Middle frontal gyrus (tissue), 1 donor: ENCODE results near the gene KIF3A.

Experiments
- DNase-seq: peaks from one replicate; pipeline ENCODE4 v3.0.0-alpha.2; 2015; ENCODE audit warnings: low spot score; ENCODE audit errors: extremely low spot score

KIF3A gene

GRCh38 chr5:132663771-132664695 lies 73.3 kb downstream of the KIF3A start:
- no peak for DNase-seq

- no peak for DNase-seq
Observed at GRCh38 chr5:132662925-132663770, 74.2 kb downstream of the KIF3A start.

GRCh38 chr5:132662004-132662401 lies 75.3 kb downstream of the KIF3A start:
- DNase-seq: no peak

- no peak for DNase-seq
Observed at GRCh38 chr5:132661231-132662003, 75.9 kb downstream of the KIF3A start.

- DNase-seq: no peak
Observed at GRCh38 chr5:132659598-132660493, 77.5 kb downstream of the KIF3A start.

DNA sequence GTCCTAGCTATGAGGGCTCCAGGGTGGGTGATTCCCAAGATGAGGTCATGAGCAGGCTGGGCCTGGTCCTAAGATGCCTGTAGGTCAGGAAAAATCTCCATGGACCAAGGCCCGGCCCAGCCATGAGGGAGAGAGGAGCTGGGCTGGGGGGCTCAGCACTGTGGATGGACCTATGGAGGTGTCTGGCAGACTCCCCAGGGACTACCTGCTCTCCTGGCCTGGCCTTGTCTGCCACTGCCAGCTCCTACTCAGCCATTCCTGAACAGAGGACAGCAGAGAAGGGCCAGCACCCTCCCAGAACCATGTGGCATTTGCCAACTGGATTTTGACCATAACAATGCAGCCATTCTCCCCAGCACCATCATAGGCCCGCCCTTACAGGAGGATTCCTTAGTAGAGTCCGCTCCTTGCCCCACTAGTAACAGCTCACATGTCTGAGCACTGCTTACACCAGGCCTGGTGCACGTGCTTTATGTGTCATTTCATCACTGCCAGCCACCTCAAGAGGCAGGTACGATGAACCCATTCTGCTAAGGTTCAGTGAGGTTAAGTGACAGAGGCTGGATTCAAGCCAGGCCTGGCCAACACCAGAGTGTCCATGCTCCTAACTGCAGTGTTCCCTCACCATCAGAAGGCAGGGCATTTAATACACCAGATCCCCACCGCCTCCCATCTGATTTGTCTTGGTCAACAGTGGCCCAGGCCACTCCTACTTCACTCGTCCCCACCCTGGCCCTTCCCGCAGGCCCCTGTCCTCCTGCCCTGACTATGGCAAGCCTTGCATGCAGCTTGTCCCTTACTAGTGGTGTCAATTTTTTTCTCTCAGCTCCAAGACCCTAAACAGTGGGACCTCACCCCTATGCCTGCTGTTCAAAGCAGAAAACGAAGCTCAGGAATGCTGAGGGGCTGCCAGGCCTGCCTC lies 78.7 kb downstream of the KIF3A start:
- DNase-seq: no peak

GRCh38 chr5:132657676-132658380 lies 79.5 kb downstream of the KIF3A start, which contains the start of gene IL13:
Gene IL13, plus strand, starts transcription at chr5:132658173. Its CDS starts 14 bp downstream, at chr5:132658187.
- no peak for DNase-seq

- no peak for DNase-seq
Observed at GRCh38 chr5:132656774-132657355, 80.5 kb downstream of the KIF3A start.

DNA sequence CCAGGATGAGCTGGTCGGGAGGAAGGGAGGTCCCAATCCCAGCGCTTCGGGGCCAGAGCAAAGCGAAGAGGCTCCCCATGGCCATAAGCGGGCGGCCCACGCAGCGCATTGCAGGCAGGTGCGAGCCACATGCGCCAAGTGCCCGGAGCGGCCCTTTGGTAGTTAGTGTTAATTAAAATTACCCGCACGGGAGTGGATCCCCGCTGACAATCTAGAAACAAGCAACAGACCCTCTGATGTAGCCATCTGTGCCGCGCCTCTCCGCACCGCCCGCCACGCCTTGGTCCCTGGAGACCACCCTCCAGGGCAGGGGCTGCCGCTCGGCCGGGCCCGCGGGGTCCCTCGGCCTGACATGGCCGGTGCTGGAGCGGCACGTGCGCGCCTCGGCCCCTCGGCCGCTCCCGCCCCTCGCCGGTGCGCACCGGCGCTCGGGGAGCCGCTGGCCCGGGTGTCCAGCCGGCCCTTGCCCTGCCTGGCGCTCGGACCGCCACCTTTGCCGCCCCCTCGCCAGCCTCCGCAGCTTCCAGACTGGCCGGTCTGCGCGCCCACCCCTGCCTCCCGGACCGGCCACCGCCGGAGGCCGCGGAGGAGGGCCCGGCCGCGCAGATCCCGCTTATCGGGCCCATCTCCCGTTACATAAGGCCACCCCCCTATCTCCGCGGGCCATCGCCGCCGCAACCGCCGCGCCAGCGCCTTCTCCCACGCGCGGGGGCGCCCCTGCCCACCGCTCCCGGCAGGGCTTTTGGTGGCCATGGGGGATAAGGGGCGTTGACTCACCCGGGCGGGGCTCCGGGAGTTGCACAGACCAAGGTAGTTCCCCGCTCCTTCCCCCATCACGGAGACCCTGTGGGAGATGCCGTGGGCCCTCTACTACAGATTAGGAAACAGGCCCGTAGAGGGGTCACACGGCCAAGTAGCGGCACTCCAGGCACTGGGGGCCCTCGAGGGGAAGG lies 81.2 kb downstream of the KIF3A start:
- no peak for DNase-seq

GRCh38 chr5:132653716-132654115 lies 83.6 kb downstream of the KIF3A start:
- DNase-seq: no peak

GRCh38 chr5:132651838-132652469 lies 85.4 kb downstream of the KIF3A start:
- no peak for DNase-seq

- no peak for DNase-seq
Observed at GRCh38 chr5:132648355-132648754, 89.0 kb downstream of the KIF3A start.

- DNase-seq: no peak
Observed at GRCh38 chr5:132647473-132647872, 89.9 kb downstream of the KIF3A start.

DNA sequence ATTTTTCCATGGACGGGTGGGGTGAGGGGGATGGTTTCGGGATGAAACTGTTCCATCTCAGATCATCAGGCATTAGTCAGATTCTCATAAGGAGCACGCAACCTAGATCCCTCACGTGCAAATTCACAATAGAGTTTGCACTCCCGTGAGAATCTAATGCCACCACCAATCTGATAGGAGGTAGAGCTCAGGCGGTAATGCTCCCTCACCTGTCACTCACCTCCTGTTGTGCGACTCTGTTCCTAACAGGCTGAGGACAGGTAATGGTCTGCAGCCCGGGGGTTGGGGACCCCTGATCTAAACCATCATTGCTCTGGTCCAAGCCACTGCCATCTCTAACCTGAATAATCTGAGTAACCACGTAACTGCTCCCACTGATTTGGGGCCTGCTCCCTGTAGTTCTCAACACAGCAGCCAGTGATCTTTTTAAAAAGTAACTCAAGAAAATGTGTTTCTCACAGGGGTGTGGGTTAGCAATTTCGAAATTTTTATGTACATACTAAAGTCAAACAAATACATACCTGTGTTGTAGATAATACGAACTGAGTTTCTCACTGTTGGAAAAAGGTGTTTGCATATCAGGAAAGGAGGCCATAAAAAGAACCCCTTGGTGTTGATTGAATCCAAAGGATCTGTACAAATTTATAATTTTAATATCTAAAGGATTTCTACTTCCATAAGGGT lies 90.6 kb downstream of the KIF3A start:
- DNase-seq: no peak

DNA sequence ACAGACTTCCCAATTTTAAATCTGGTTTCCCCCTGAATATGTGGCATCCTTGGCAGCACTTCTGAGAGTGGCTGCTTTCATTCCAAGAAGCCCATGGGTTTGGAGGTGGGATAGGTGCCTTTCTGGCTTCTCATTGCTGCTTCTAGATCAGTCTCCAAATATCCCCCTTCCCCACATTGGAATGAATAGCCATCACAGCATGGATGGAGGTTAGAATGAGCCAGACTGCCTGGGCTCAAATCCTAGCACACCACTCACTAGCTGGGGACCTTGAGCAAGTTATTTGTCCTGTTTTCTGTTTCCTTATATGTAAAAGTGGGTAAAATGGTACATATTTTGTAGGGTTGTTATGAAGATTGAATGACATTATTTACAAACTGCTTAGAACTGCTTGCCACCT lies 93.2 kb downstream of the KIF3A start:
- DNase-seq: no peak
